H9 (cell line): ENCODE data around the gene GAS1. TPM values are rescaled to one million over a fixed set of nuclear protein-coding genes. Genes with fewer than 3 reads are reported as not detected.

Experiments
- DNase-seq: peaks from one replicate; pipeline ENCODE4 v3.0.0-alpha.2; 2017
- H2AFZ ChIP-seq: one replicate; pipeline ENCODE4 v1.6.1; 2013; ENCODE audit warnings: mild to moderate bottlenecking, low read length, control low read depth, moderate library complexity
- H2AK5ac ChIP-seq: 2 replicates; pipeline ENCODE4 v1.6.1; 2013; ENCODE audit warnings: low read length, control low read depth, mixed read lengths; ENCODE audit not compliant: insufficient read length
- H2BK120ac ChIP-seq: one replicate; pipeline ENCODE4 v1.6.1; 2013; ENCODE audit warnings: low read depth, mild to moderate bottlenecking, low read length, control low read depth, inconsistent platforms; ENCODE audit not compliant: poor library complexity, severe bottlenecking
- H2BK12ac ChIP-seq: 2 replicates; pipeline ENCODE4 v1.6.1; 2013; ENCODE audit warnings: low read length, control low read depth, mixed read lengths, low read depth; ENCODE audit not compliant: insufficient read length
- H2BK15ac ChIP-seq: 2 replicates; pipeline ENCODE4 v1.6.1; 2013; ENCODE audit warnings: low read depth, low read length, control low read depth
- H2BK20ac ChIP-seq: one replicate; pipeline ENCODE4 v1.6.1; 2013; ENCODE audit warnings: low read depth, mild to moderate bottlenecking, low read length, control low read depth, inconsistent platforms; ENCODE audit not compliant: poor library complexity, severe bottlenecking
- H2BK5ac ChIP-seq: 2 replicates; pipeline ENCODE4 v1.6.1; 2013; ENCODE audit warnings: low read length, control low read depth, mixed read lengths; ENCODE audit not compliant: insufficient read length
- H3K14ac ChIP-seq: 2 replicates; pipeline ENCODE4 v1.6.1; 2013; ENCODE audit warnings: low read length, control low read depth; ENCODE audit not compliant: insufficient read depth
- H3K18ac ChIP-seq: 2 replicates; pipeline ENCODE4 v1.6.1; 2013; ENCODE audit warnings: low read depth, mild to moderate bottlenecking, mixed read lengths, low read length, control low read depth; ENCODE audit not compliant: insufficient read length
- H3K23ac ChIP-seq: 2 replicates; pipeline ENCODE4 v1.6.1; 2013; ENCODE audit warnings: low read length, control low read depth, mixed read lengths, low read depth; ENCODE audit not compliant: insufficient read length
- H3K23me2 ChIP-seq: 2 replicates; pipeline ENCODE4 v1.6.1; 2013; ENCODE audit warnings: low read depth, mild to moderate bottlenecking, mixed read lengths, low read length, control low read depth; ENCODE audit not compliant: insufficient read length, poor library complexity, severe bottlenecking
- H3K27ac ChIP-seq: 2 replicates; pipeline ENCODE4 v1.5.1; 2013; ENCODE audit warnings: low read length, control low read depth, mixed read lengths, low read depth; ENCODE audit not compliant: insufficient read length
- H3K27me3 ChIP-seq: 2 replicates; pipeline ENCODE4 v1.6.1; 2013; ENCODE audit warnings: low read length, control low read depth, inconsistent platforms; ENCODE audit not compliant: insufficient read depth
- H3K4ac ChIP-seq: 2 replicates; pipeline ENCODE4 v1.6.1; 2013; ENCODE audit warnings: low read depth, mild to moderate bottlenecking, control low read depth, inconsistent platforms, low read length, moderate library complexity
- H3K4me1 ChIP-seq: 2 replicates; pipeline ENCODE4 v1.6.1; 2013; ENCODE audit warnings: low read length, control low read depth, inconsistent platforms; ENCODE audit not compliant: insufficient read depth
- H3K4me2 ChIP-seq: 2 replicates; pipeline ENCODE4 v1.6.1; 2013; ENCODE audit warnings: low read length, control low read depth, mixed read lengths; ENCODE audit not compliant: insufficient read length, insufficient read depth
- H3K56ac ChIP-seq: 2 replicates; pipeline ENCODE4 v1.6.1; 2013; ENCODE audit warnings: low read depth, mild to moderate bottlenecking, mixed read lengths, low read length, control low read depth; ENCODE audit not compliant: insufficient read length
- H3K79me1 ChIP-seq: 2 replicates; pipeline ENCODE4 v1.6.1; 2013; ENCODE audit warnings: low read depth, mild to moderate bottlenecking, moderate library complexity, low read length, control low read depth, inconsistent platforms; ENCODE audit not compliant: insufficient read depth, poor library complexity, severe bottlenecking
- H3K79me2 ChIP-seq: 2 replicates; pipeline ENCODE4 v1.6.1; 2013; ENCODE audit warnings: low read length, control low read depth, inconsistent platforms; ENCODE audit not compliant: insufficient read depth
- H3K9ac ChIP-seq: 2 replicates; pipeline ENCODE4 v1.6.1; 2013; ENCODE audit warnings: low read length, control low read depth, mixed read lengths; ENCODE audit not compliant: insufficient read length; ENCODE audit errors: extremely low read depth
- H3K9me3 ChIP-seq: one replicate; pipeline ENCODE4 v1.6.1; 2013; ENCODE audit warnings: low read depth, low read length, inconsistent platforms; ENCODE audit not compliant: control insufficient read depth
- H3T11ph ChIP-seq: one replicate; pipeline ENCODE4 v1.6.1; 2013; ENCODE audit warnings: mild to moderate bottlenecking, low read length, control low read depth, inconsistent platforms
- H4K20me1 ChIP-seq: one replicate; pipeline ENCODE4 v1.6.1; 2013; ENCODE audit not compliant: control insufficient read depth, insufficient read length, insufficient read depth
- H4K5ac ChIP-seq: 2 replicates; pipeline ENCODE4 v1.6.1; 2013; ENCODE audit warnings: low read depth, mild to moderate bottlenecking, mixed read lengths, low read length, control low read depth; ENCODE audit not compliant: insufficient read length
- H4K8ac ChIP-seq: replicated peaks from 2 replicates; pipeline ENCODE4 v1.6.1; 2013; ENCODE audit warnings: low read length, control low read depth, mixed read lengths, low read depth; ENCODE audit not compliant: insufficient read length
- H4K91ac ChIP-seq: 2 replicates; pipeline ENCODE4 v1.6.1; 2013; ENCODE audit warnings: low read depth, mild to moderate bottlenecking, moderate library complexity, mixed read lengths, low read length, control low read depth; ENCODE audit not compliant: insufficient read length
- H3K27ac Mint-ChIP-seq, 3 experiments: 2 replicates in 2 of 3; 3 replicates in 1 of 3; pipeline ENCODE4 v1.8.0; 2020 to 2021; ENCODE audit warnings: mixed read lengths in 3 of 3, mild to moderate bottlenecking in 1 of 3, moderate library complexity in 1 of 3
- H3K27me3 Mint-ChIP-seq: 2 replicates; pipeline ENCODE4 v1.8.0; 2021; ENCODE audit warnings: low read depth, mild to moderate bottlenecking, moderate library complexity, mixed read lengths
- H3K36me3 Mint-ChIP-seq, 3 experiments: 2 replicates in 2 of 3; 3 replicates in 1 of 3; pipeline ENCODE4 v1.8.0; 2020 to 2021; ENCODE audit warnings: low read depth in 3 of 3, mixed read lengths in 3 of 3; ENCODE audit not compliant: insufficient read depth in 1 of 3
- H3K4me1 Mint-ChIP-seq, 2 experiments: 2 replicates each; pipeline ENCODE4 v1.8.0; 2020; ENCODE audit warnings: mixed read lengths in 2 of 2
- H3K4me3 Mint-ChIP-seq, 2 experiments: 2 replicates in 1 of 2; 3 replicates in 1 of 2; pipeline ENCODE4 v1.8.0; 2020 to 2021; ENCODE audit warnings: mild to moderate bottlenecking in 2 of 2, mixed read lengths in 2 of 2, moderate library complexity in 1 of 2
- H3K9me3 Mint-ChIP-seq, 2 experiments: 2 replicates in 1 of 2; 3 replicates in 1 of 2; pipeline ENCODE4 v1.8.0; 2020; ENCODE audit warnings: mild to moderate bottlenecking in 2 of 2, mixed read lengths in 2 of 2, moderate library complexity in 1 of 2
- WGBS: extraction: QIAGEN DNeasy Blood & Tissue Kit; methylation state at CpG from one replicate; pipeline ENCODE4 v1.1.7; 2013; ENCODE audit warnings: missing lambda C conversion rate, low lambda C conversion rate, mixed read lengths; ENCODE audit not compliant: insufficient read length; ENCODE audit errors: extremely low coverage; 5-methylcytosine and 5-hydroxymethylcytosine counted together
- total RNA-seq: library from RNA; stranded (reverse); gene quantifications from 2 replicates; pipeline ENCODE4 v1.2.1, GENCODE V29; 2021
- TF ChIP-seq, protein P1 (sequence below): fragments of 200-600 bp; sonication (generic); conservative IDR thresholded peaks from 3 replicates; pipeline ENCODE4 v1.8.0; 2021; ENCODE audit warnings: antibody characterized with exemption, mild to moderate bottlenecking

GAS1 gene
- total RNA-seq, 1 experiment from 2014 or later, result 2.3 TPM

DNA sequence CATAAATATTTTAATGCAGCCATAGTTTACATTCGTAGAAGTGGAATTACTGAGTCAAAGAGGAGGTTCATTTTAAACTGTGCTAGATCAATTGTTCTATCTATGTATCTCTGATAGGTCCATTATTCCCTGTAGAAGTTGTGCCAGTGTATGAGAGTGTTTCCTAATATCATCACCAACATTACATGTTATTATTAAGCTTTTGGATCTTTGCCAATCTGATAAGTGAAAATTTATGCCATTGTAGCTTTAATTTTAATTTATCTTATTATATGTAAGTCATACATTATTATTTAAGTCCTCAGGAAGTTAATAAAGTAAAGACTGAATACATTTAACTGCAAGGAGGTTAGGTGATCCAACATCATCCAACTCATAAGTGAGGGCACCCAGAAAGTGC is 10.9 kb upstream of the GAS1 start:
- Histone ChIP-seq H2BK15ac (no peak overlapping the region), H2BK120ac (no peak overlapping the region), H4K91ac (no peak overlapping the region), H3K79me1 (no peaks in the 10 kb centered on the region), H4K8ac (no peak overlapping the region), H3K23me2 (no peaks in the 10 kb centered on the region), H3K23ac (no peak overlapping the region), H3K4me1 (no peaks in the 10 kb centered on the region), H3T11ph (no peak overlapping the region), H3K79me2 (no peaks in the 10 kb centered on the region), H3K4ac (no peak overlapping the region), H3K27ac (no peak overlapping the region), H3K56ac (no peak overlapping the region), H3K18ac (no peak overlapping the region), H3K27me3 (no peaks in the 10 kb centered on the region), H4K5ac (no peak overlapping the region), H3K4me2 (no peak overlapping the region), H2AFZ (no peak overlapping the region), H2BK5ac (no peak overlapping the region), H3K9ac (no peak overlapping the region), H2BK20ac (no peak overlapping the region), H4K20me1 (no peaks in the 10 kb centered on the region), H3K14ac (no peak overlapping the region), H3K9me3 (no peaks in the 10 kb centered on the region), H2AK5ac (no peak overlapping the region), H2BK12ac (no peak overlapping the region)
- Mint-ChIP-seq H3K36me3 (no peaks in the 10 kb centered on the region), H3K4me1 (no peaks in the 10 kb centered on the region), H3K4me3 (no peak overlapping the region), H3K27me3 (peaks cover 39% of the 10 kb centered on the region), H3K9me3 (no peaks in the 10 kb centered on the region), H3K27ac (no peak overlapping the region)
- no peak for DNase-seq
- no CpG with 5 or more reads among the region's 1 CpG for WGBS
- TF ChIP-seq, protein P1, sequence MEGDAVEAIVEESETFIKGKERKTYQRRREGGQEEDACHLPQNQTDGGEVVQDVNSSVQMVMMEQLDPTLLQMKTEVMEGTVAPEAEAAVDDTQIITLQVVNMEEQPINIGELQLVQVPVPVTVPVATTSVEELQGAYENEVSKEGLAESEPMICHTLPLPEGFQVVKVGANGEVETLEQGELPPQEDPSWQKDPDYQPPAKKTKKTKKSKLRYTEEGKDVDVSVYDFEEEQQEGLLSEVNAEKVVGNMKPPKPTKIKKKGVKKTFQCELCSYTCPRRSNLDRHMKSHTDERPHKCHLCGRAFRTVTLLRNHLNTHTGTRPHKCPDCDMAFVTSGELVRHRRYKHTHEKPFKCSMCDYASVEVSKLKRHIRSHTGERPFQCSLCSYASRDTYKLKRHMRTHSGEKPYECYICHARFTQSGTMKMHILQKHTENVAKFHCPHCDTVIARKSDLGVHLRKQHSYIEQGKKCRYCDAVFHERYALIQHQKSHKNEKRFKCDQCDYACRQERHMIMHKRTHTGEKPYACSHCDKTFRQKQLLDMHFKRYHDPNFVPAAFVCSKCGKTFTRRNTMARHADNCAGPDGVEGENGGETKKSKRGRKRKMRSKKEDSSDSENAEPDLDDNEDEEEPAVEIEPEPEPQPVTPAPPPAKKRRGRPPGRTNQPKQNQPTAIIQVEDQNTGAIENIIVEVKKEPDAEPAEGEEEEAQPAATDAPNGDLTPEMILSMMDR, result no peak
